HG02852 (cell line): ENCODE measurements around the gene AFF2.
A peak's percentile ranks its signal among the peaks of the same experiment; 100 is the strongest.

Experiments used
- ATAC-seq: cut with Tn5 transposase; IDR thresholded peaks from one replicate; pipeline ENCODE4 v1.9.1; 2021; ENCODE audit warnings: mild to moderate bottlenecking, moderate library complexity; ENCODE audit not compliant: unreplicated experiment

AFF2 gene

GRCh38 chrX:148535639-148536038 lies 35.2 kb downstream of the AFF2 start:
- ATAC-seq: no peak

- no peak for ATAC-seq
Measured at GRCh38 chrX:148536961-148537360, 36.5 kb downstream of the AFF2 start.

GRCh38 chrX:148537556-148538182 lies 37.3 kb downstream of the AFF2 start:
- no peak for ATAC-seq

- no peak for ATAC-seq
Measured at GRCh38 chrX:148538582-148538981, 38.2 kb downstream of the AFF2 start.

- no peak for ATAC-seq
Measured at GRCh38 chrX:148540114-148540513, 39.7 kb downstream of the AFF2 start.

- no peak for ATAC-seq
Measured at GRCh38 chrX:148540671-148541583, 40.5 kb downstream of the AFF2 start.

GRCh38 chrX:148541584-148541940 lies 41.1 kb downstream of the AFF2 start:
- no peak for ATAC-seq

- no peak for ATAC-seq
Measured at GRCh38 chrX:148542481-148543255, 42.3 kb downstream of the AFF2 start.

GRCh38 chrX:148552775-148553174 lies 52.4 kb downstream of the AFF2 start:
- peak; percentile 48 for ATAC-seq

- ATAC-seq: no peak
Measured at GRCh38 chrX:148555101-148555500, 54.7 kb downstream of the AFF2 start.

GRCh38 chrX:148555571-148556243 lies 55.3 kb downstream of the AFF2 start:
- no peak for ATAC-seq

- no peak for ATAC-seq
Measured at GRCh38 chrX:148556498-148556897, 56.1 kb downstream of the AFF2 start.

- ATAC-seq: no peak
Measured at GRCh38 chrX:148562846-148563245, 62.4 kb downstream of the AFF2 start.

GRCh38 chrX:148567229-148567628 lies 66.8 kb downstream of the AFF2 start:
- ATAC-seq: no peak

- ATAC-seq: no peak
Measured at GRCh38 chrX:148567779-148568178, 67.4 kb downstream of the AFF2 start.

GRCh38 chrX:148568763-148569162 lies 68.3 kb downstream of the AFF2 start:
- no peak for ATAC-seq

- no peak for ATAC-seq
Measured at GRCh38 chrX:148572337-148572736, 71.9 kb downstream of the AFF2 start.

GRCh38 chrX:148573119-148573518 lies 72.7 kb downstream of the AFF2 start:
- ATAC-seq: no peak

- ATAC-seq: no peak
Measured at GRCh38 chrX:148574237-148574973, 74.0 kb downstream of the AFF2 start.

GRCh38 chrX:148576396-148576795 lies 76.0 kb downstream of the AFF2 start:
- no peak for ATAC-seq
